GM18951 (cell line): ENCODE data around the gene SLC41A1.
A peak's percentile ranks its signal among the peaks of the same experiment; 100 is the strongest.
"Not testable (repeated sequence)": the region's sequence is repeated elsewhere in the genome, so short reads cannot be mapped to it uniquely, and the experiment has no call there.

ENCODE experiments used
- POLR2A ChIP-seq: IDR thresholded peaks from 4 replicates; pipeline ENCODE4 v1.6.1; 2011; ENCODE audit warnings: mild to moderate bottlenecking; ENCODE audit not compliant: insufficient read length, insufficient read depth; ENCODE audit errors: extremely low read depth
- in situ Hi-C: fragments of 300-500 bp; cut with MboI; formaldehyde crosslinking; loops from one replicate; pipeline ENCODE4 v1.12.0; 2022; ENCODE audit warnings: low sequenced_read_pairs, mixed read lengths, inconsistent platforms; ENCODE audit not compliant: unreplicated experiment

The SLC41A1 gene

DNA sequence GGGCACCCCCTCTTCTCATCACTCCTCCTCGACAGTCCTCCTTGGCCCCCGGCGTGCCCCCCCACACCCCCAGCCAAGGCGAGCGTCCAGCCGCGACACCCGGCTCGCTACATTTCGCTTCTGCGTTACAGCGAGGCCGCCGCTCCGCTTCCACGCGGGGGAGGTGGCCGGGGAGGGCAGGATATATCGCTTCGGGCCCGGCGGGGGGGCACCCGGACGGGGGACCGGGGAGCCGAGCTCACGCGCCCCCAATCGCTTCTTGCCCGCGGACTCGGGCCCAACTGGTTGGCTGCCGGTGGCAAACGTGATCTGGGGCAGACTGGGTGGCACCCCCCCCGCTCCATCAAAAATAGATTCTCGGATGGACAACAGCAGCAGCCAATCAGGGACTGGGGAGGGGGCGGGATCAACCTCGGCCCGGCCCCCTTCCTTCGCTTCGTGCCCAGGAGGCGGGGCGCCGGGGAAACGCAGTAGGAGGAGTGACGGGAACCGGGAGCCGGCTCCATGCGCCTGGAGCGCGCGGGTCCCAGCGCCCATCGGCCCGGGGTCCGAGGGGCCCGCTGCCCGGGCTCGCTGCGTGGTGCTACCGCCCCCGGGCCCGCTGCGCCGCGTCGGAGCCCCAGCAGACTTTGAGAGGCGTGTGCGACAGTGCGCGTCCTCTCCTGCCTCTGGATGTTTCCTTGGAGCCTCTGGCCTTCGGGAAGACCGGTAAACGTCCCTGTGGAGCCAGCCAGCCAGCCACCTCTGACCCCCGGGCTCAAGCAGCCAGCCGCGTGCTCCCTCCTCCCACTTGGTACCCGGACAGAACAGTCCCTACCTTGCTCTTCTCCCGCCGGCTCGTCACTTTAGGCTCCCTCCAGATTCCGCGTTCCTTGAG, at the start of gene SLC41A1:
Gene SLC41A1 (minus strand): TSS at position 321 of the 877 bp plus-strand sequence. CDS start 2,757 bp downstream, outside the sequence.
- TF ChIP-seq POLR2A, result no peak
- in situ Hi-C loops, result no loop called here

DNA sequence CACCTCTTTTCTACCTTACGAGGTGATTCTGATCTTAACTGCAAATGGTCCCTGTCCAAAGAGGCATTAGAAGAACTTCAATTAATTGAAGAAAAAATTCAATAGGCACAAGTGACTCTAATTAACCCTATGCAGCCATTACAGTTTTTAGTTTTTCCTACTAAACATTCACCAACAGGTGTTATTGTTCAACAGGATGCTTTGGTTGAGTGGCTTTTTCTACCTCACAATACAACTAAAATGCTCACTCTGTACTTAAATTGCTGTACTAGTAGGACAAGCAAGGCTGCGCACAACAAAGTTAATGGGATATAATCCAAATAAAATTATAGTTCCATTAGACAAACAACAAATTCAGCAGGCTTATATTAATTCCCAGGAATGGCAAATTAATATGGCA, 48.5 kb upstream of the SLC41A1 start:
- TF ChIP-seq POLR2A, result no peak
- in situ Hi-C loops, result no loop called here

DNA sequence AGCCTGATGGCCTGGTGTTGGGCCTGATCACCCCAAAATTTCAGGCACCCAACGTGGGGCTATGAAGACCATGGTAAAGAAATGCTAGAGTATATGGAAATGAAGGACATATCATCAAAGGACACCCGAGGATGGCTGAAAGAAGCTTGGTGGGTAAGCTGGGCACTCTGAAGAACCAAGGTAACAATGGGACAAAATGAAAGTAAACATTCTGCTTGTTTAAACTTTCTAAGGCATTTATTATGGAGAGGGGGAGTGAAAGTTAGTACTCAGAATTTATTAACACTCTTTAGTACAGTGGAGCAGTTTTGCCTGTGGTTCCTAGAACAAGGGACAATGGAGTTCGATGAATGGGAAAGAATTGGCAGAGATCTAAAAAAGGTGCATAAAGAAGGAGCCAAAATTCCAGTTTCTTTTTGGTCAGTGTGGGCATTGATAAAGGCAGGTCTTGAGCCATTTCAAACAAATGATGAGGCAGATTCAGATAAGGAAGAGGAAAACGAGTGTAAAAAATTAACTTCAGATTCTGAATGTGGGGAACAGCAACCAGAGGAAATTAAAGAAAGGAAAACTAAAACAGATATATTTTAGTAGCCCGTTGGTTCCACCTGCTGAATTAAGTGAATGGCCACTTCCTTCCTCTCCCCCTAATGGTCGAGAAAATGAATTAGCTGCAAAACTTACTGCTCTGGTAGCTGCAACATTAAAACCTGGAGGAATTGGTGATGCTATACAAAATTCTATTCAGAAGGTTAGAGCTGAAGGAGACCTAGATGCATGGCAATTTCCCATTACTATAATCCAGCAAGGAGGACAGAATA, 45.4 kb upstream of the SLC41A1 start:
- in situ Hi-C loops, result no loop called here
- no peak for TF ChIP-seq POLR2A

DNA sequence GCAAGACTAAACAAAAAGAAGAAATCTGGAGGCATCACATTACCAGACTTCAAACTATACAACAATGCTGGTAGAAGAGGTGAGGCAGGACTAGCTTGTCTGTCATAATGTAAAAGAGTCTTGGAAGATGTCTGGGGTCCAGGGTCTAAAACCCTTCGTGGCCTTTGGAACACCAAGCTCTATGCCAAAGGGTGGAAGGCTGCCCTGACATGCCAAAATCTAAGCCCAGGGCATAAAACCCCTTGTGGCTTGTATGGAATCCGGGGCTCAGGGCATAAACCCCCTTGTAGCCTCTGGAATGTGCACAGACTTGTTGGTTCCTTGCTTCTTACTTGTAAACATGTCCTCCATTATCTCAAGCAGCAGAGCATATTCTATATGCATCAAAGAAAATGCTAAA, 44.5 kb upstream of the SLC41A1 start:
- in situ Hi-C loops, result not testable (repeated sequence)

DNA sequence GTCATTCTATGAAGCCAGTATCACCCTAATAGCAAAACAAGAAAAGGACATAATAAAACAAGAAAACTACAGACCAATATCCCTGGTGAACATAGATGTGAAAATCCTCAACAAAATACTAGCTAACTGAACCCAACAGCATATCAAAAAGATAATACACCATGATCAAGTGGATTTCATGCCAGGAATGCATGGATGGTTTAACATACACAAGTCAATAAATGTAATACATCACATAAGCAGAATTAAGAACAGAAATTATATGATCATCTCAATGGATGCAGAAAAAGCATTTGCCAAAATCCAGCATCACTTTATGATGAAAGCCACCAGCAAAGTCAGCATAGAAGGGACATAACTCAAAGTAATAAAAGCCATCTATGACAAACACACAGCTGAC, 43.4 kb upstream of the SLC41A1 start:
- no peak for TF ChIP-seq POLR2A
- in situ Hi-C loops, result no loop called here

DNA sequence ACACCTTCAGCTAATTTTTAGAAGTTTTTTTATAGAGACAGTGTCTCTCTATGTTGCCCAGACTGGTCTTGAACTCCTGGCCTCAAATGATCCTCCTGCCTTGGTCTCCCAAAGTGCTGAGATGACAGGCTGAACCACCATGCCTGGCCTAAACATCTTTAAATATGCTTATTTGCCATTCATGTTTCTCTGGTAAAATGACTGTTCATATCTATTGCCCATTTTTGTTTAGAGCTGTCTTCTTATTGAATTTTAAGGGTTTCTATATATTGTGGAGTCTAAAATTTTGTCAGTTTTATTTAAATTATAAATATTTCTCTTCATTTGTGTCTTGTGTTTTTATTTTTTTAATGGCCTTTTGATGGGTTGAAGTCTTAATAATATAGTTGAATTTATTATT, 40.0 kb upstream of the SLC41A1 start:
- in situ Hi-C loops, result no loop called here
- TF ChIP-seq POLR2A, result no peak

DNA sequence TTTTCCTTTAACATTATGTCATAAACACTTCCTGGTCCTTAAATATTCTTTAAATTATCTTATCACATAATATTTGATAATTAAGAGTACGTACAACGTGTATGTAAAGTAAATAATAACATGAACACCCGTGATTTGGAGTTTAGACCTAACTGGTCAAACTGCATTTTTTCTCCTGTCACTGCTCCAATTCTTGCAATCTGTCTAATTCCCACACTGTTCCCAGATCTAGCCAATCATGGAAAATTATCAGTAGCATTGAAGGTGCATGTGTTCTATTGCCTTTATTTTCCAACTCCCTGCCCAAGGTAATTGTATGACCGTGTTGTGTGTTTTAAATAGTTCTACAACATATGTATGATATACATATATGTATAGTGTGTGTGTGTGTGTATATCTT, 39.0 kb upstream of the SLC41A1 start:
- in situ Hi-C loops, result no loop called here
- TF ChIP-seq POLR2A, result no peak

DNA sequence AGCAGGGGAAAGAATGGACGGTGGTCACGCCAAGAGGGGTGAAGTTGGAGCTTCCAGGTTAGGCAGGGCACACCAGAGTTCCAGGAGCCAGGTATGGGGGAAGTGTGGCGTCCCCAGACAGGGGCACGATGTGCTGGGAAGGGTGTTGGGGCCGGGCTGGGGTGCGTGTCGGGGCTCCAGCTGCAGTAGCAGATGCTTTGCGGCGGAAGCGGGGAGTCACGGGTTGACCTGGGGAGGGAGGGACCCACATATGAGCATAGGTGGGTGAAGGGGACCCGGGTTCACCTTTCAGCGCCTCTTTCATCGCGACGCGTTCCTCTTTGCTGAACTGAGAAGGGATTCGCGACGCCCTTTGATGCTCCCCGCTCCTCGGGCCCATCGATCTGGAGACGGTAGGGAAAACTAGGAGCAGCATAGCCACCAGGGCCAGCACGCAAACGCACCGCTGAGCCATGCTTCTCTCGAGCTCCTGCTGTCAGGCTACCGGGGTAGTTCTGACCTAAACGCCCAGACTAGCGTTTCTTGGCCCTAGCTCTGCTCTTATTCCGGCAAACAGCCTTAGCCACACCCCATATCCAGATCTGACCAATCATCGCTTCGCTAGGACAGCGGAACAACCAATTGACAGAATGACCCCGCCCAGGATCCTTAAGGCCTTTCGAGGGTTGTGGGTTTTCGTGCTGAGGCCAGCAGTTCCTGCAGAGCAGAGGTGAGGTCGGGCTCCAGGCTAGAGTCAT, 36.8 kb upstream of the SLC41A1 start, which contains the start of gene PM20D1:
Gene PM20D1 (minus strand): TSS at position 514 of the 737 bp plus-strand sequence. CDS start 60 bp downstream, at position 454.
- in situ Hi-C loops, result no loop called here

DNA sequence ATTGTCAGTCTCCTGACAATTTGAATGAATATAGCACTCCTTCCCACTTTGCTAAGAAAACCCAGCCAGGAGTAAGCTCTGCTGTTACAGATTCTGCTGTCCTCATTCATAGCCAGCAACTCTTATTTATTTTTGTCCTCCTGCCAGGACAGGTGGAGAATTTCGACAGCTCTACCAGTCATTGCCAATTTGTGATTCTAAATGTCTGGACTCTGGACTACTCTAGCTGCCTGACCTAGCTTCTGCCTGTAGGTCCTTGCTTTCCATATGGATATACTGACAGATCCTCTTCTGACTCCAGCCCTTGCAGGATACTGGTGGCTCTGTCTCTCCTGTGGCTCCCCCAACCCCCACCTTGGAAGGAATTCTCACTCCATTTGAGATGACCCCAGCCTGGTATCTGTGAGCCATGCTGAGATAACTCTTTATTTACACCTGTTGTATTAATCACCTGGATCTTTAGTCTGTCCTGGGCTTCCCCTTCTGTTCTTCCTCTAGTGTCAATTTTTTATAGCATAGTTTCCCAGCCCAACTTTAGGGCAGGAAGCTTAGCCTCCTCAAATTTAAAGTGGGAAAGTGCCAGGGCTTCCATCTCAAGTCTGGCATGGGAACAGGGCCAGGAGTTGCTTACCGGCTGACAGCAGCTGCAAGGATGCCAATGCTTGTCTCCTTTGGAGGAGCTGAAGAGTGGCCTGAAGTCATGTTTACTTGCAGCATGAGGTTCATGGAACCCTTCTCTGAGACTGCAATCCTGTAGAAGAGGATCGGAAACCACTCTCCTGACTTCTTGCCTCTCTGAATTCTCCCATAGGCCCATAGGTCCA, 30.2 kb upstream of the SLC41A1 start:
- in situ Hi-C loops, result no loop called here
- TF ChIP-seq POLR2A, result no peak

More for the DNA sequence above, 36.8 kb upstream of the SLC41A1 start, which contains the start of gene PM20D1:
- TF ChIP-seq POLR2A, result peak; percentile 16

DNA sequence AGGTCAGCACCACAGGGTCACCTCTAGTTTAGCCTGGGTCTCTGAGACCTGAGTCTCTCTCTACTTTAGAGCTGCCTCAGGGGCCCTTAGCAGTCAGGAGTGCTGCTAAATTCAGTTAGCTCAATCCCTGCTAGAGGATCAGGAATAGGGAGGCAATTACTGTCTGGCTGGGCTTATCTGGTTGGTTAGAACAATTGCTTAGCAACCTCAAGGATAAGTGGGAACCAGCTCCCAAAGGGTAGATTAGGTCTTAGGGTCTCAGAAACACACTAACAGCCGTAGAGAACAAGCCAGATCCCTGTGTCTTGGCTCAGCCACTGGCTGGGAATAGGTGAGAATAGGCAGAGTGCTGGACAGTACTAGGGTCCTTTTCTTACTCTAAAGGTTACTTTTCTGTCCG, 29.2 kb upstream of the SLC41A1 start:
- no peak for TF ChIP-seq POLR2A
- in situ Hi-C loops, result no loop called here

DNA sequence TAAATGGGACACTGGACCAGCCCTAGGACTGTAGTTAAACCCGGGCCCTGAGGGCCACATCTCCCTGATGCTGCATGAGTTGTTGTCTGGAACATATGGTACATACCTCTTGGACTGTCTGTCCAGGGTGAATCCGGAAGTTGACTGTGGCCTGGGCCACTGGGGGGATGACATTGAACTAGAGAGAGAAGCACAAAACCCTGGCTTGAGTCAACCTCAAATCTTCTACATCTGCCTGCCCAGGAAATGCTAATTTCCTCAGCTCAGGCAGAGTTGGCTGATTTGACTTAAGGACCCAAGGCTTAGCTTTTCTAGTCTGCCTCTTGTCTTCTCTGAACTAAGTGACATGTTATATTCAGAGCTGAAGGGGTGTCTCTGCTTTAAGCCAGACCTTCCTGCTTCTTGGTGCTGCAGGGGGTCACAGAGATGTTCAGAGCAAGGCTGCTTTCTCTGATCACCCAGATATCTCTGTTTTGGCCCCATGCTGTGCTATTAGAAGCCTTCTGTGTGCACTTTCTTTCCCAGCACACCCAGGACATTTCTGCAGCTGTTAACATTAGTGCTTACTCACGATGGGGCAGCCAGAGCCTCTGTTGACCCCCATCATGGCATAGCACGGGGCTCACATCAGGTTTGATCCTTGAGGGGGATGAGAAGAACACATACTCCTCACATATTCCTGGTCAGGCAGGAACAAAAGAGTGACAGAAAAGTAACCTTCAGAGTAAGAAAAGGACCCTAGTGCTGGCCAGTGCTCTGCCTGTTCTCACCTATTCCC, 27.3 kb upstream of the SLC41A1 start:
- in situ Hi-C loops, result no loop called here
- no peak for TF ChIP-seq POLR2A
